GM23248 (cell line): ENCODE results near the gene PSAP. TPM values are rescaled to one million over a fixed set of nuclear protein-coding genes. Genes with fewer than 3 reads are reported as not detected.

Experiments
- DNase-seq: peaks from one replicate; pipeline ENCODE4 v3.0.0-alpha.2; 2015
- H2AFZ ChIP-seq: fragments of 200-600 bp; sonication (generic); 2 replicates; pipeline ENCODE4 v1.6.1; 2016; ENCODE audit warnings: antibody characterized with exemption
- H3F3A ChIP-seq: fragments of 200-600 bp; sonication (generic); 2 replicates; pipeline ENCODE4 v1.6.1; 2016; ENCODE audit warnings: mild to moderate bottlenecking, antibody characterized with exemption, mixed run types; ENCODE audit not compliant: insufficient read depth
- H3K27ac ChIP-seq: fragments of 200-600 bp; sonication (generic); 2 replicates; pipeline ENCODE4 v1.5.1; 2016; ENCODE audit warnings: mild to moderate bottlenecking
- H3K27me3 ChIP-seq: fragments of 200-600 bp; sonication (generic); replicated peaks from 2 replicates; pipeline ENCODE4 v1.6.1; 2016; ENCODE audit warnings: mild to moderate bottlenecking; ENCODE audit not compliant: insufficient read depth
- H3K36me3 ChIP-seq: fragments of 200-600 bp; sonication (generic); 2 replicates; pipeline ENCODE4 v1.6.1; 2016; ENCODE audit warnings: low read depth, mild to moderate bottlenecking
- H3K4me1 ChIP-seq: fragments of 200-600 bp; sonication (generic); 2 replicates; pipeline ENCODE4 v1.6.1; 2016; ENCODE audit warnings: mild to moderate bottlenecking; ENCODE audit not compliant: insufficient read depth
- H3K4me2 ChIP-seq: fragments of 200-600 bp; sonication (generic); one replicate; pipeline ENCODE4 v1.6.1; 2016; ENCODE audit warnings: mild to moderate bottlenecking; ENCODE audit not compliant: unreplicated experiment
- H3K4me3 ChIP-seq: fragments of 200-600 bp; sonication (generic); 2 replicates; pipeline ENCODE4 v1.5.1; 2016; ENCODE audit warnings: mild to moderate bottlenecking
- H3K79me2 ChIP-seq: fragments of 200-600 bp; sonication (generic); 2 replicates; pipeline ENCODE4 v1.6.1; 2016; ENCODE audit warnings: mild to moderate bottlenecking; ENCODE audit not compliant: insufficient read depth
- H3K9ac ChIP-seq: fragments of 200-600 bp; sonication (generic); 2 replicates; pipeline ENCODE4 v1.6.1; 2016; ENCODE audit warnings: mild to moderate bottlenecking
- H3K9me2 ChIP-seq: fragments of 200-600 bp; sonication (generic); 2 replicates; pipeline ENCODE4 v1.6.1; 2016; ENCODE audit warnings: mixed run types, mild to moderate bottlenecking, moderate library complexity; ENCODE audit not compliant: insufficient read depth
- H3K9me3 ChIP-seq: fragments of 200-600 bp; sonication (generic); one replicate; pipeline ENCODE4 v1.6.1; 2017; ENCODE audit warnings: low read depth
- H4K20me1 ChIP-seq: fragments of 200-600 bp; sonication (generic); 2 replicates; pipeline ENCODE4 v1.6.0; 2016; ENCODE audit not compliant: insufficient read depth
- EZH2 ChIP-seq: fragments of 200-600 bp; sonication (generic); IDR thresholded peaks from 2 replicates; pipeline ENCODE4 v1.6.1; 2018; ENCODE audit warnings: antibody characterized with exemption, mild to moderate bottlenecking; ENCODE audit not compliant: insufficient read depth, poor library complexity, severe bottlenecking
- EZH2phosphoT487 ChIP-seq: fragments of 200-600 bp; sonication (generic); IDR thresholded peaks from 2 replicates; pipeline ENCODE4 v1.6.1; 2018; ENCODE audit warnings: antibody characterized with exemption, moderate library complexity, mild to moderate bottlenecking, low read depth; ENCODE audit not compliant: insufficient read depth
- WGBS, 2 experiments: methylation state at CpG; one replicate each; pipeline ENCODE4 v1.1.6; 2015 to 2017; ENCODE audit warnings: low lambda C conversion rate in 2 of 2, low coverage in 1 of 2; ENCODE audit errors: missing lambda C conversion rate in 2 of 2; 5-methylcytosine and 5-hydroxymethylcytosine counted together
- in situ Hi-C: fragments of 300-500 bp; cut with MboI; formaldehyde crosslinking; loops from 2 replicates; pipeline ENCODE4 v1.15.0; 2020
- polyA plus RNA-seq: library from polyadenylated mRNA; unstranded; fragments of >200 nt; fragmentation: Nextera tagmentation; extraction: Ambion mirVana; gene quantifications from 2 replicates; pipeline ENCODE4 v1.2.1, GENCODE V29; 2016
- total RNA-seq: library from RNA; depleted of rRNA; stranded (reverse); fragments of >200 nt; shearing (Covaris generic); gene quantifications from 2 replicates; pipeline ENCODE4 v1.2.3, GENCODE V29; 2014

Gene PSAP
- total and polyA plus RNA-seq, 2 experiments from 2014 or later: 715 to 1,142 TPM

DNA sequence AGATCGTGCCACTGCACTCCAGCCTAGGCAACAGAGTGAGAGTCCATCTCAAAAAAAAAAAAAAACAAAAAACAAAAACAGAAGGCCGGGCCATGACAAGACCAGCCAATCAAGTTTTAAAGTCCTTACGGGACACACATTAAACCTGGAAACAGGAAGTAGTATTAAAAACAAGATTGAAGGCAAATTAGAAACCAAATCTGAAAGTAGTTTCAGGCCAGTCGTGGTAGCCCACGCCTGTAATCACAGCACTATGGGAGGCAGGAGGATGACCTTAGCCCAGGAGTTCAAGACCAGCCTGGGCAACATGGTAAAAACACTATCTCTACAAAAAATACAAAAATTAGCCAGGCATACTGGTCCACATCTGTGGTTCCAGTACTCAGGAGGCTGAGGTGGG is 18.1 kb downstream of the PSAP start:
- Histone ChIP-seq H3K4me1 (peaks cover 32% of the 10 kb centered on the region), H2AFZ (no peak overlapping the region), H3K36me3 (peaks cover 38% of the 10 kb centered on the region), H3K9me2 (no peaks in the 10 kb centered on the region), H3K9ac (no peak overlapping the region), H3K4me2 (no peak overlapping the region), H3K79me2 (peaks cover 91% of the 10 kb centered on the region), H3K27me3 (no peaks in the 10 kb centered on the region), H3F3A (peaks cover 49% of the 10 kb centered on the region), H3K4me3 (no peak overlapping the region), H4K20me1 (peaks cover 10% of the 10 kb centered on the region; the same call in 1 of the 2 replicates), H3K27ac (no peak overlapping the region), H3K9me3 (no peaks in the 10 kb centered on the region)
- in situ Hi-C loops: no loop called here
- no peak for DNase-seq
- TF ChIP-seq EZH2phosphoT487: no peak
- no peak for TF ChIP-seq EZH2
- WGBS, 2 experiments: 86 to 94% methylated on average over 4 to 5 of the region's 5 CpGs

DNA sequence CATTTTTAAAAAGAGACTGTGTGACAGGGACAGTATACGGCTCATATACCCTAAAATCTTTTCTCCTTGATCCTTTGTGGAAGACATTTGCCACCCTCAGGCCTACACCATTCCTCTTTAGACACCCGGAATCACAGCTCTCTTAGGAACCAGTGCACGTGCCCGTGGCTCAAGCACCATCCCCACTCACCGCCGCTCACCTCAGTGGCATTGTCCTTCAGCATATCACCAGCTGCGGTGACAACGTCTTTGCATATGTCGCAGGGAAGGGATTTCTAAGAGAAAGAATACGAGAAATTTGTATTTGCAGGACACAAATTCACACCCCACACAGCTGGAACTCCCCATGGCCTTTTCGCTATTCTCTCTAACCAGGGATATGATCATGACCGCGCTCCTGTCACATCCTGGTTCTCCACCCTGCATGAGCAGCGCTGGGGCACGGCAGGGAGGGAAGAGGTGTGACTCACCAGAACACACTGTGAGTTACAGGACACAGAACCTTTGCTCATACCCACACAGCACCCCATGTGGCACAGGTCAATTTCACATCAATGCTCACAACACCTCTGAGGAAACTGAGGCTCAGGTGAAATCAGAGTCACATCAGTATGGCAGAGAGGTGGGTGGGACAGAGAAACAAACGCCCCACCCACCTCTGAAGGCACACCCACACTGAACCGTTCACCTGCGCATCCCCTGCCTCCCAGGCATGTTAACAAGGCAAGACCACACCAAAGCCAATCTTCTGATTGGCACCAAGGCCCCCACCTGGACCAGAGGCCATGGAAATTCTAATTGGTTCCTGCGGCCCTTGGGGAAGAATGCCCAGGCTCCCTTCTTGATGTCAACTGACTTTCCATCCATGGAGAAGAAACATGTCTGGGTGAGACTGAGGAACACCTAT is 19.2 kb downstream of the PSAP start:
- H3K9me3 ChIP-seq: no peaks in the 10 kb centered on the region
- H3K4me2 ChIP-seq: no peak overlapping the region
- H3K9me2 ChIP-seq: no peaks in the 10 kb centered on the region
- peaks cover 39% of the 10 kb centered on the region for H3F3A ChIP-seq
- in situ Hi-C loops: no loop called here
- no peak overlapping the region for H2AFZ ChIP-seq
- peaks cover 85% of the 10 kb centered on the region for H3K79me2 ChIP-seq
- 87 to 90% methylated on average over 19 of the region's 19 CpGs for WGBS, 2 experiments
- DNase-seq: peak; percentile 58
- H4K20me1 ChIP-seq: peaks cover 10% of the 10 kb centered on the region; the same call in 1 of the 2 replicates
- no peak overlapping the region for H3K9ac ChIP-seq
- H3K27ac ChIP-seq: no peak overlapping the region
- H3K27me3 ChIP-seq: no peaks in the 10 kb centered on the region
- peaks cover 21% of the 10 kb centered on the region for H3K4me1 ChIP-seq
- no peak overlapping the region for H3K4me3 ChIP-seq
- TF ChIP-seq EZH2phosphoT487 (no peak), EZH2 (no peak)
- H3K36me3 ChIP-seq: peaks cover 39% of the 10 kb centered on the region

DNA sequence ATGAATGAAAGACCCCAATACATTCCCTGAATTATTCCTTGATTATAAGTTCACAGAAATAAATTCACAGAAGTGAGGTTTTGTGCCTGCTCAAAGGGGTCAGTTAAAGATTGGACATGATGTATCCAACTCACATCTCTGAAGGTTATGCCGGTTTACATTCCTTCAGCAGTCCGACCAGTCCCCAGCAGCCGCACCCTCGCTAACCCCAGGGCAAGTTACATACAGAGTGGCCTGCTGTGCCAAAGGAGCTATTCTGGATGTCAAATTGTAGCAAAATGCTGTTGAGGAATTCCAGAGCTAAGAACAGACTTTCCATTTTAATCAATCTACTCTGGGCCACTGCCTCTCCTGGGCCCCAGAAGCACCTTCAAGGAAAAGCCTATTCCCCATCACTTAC is 20.3 kb downstream of the PSAP start:
- H3K4me1 ChIP-seq: peaks cover 11% of the 10 kb centered on the region
- H3K27ac ChIP-seq: no peak overlapping the region
- peaks cover 9% of the 10 kb centered on the region; the same call in 1 of the 2 replicates for H4K20me1 ChIP-seq
- H3K4me2 ChIP-seq: no peak overlapping the region
- no peaks in the 10 kb centered on the region for H3K9me3 ChIP-seq
- WGBS, 2 experiments: 82% methylated on average over 4 of the region's 4 CpGs
- H3K79me2 ChIP-seq: peaks cover 77% of the 10 kb centered on the region
- peaks cover 48% of the 10 kb centered on the region for H3K36me3 ChIP-seq
- no peak for DNase-seq
- in situ Hi-C loops: no loop called here
- H3K4me3 ChIP-seq: no peak overlapping the region
- H2AFZ ChIP-seq: no peak overlapping the region
- H3F3A ChIP-seq: peaks cover 31% of the 10 kb centered on the region
- H3K9ac ChIP-seq: no peak overlapping the region
- no peaks in the 10 kb centered on the region for H3K27me3 ChIP-seq
- TF ChIP-seq EZH2phosphoT487 (no peak), EZH2 (no peak)
- no peaks in the 10 kb centered on the region for H3K9me2 ChIP-seq

- WGBS, 2 experiments: 76 to 80% methylated on average over 5 of the region's 5 CpGs
- H3K4me2 ChIP-seq: no peak overlapping the region
Observed at GRCh38 chr10:71829896-71830295, 21.2 kb downstream of the PSAP start.

More at GRCh38 chr10:71829896-71830295, 21.2 kb downstream of the PSAP start:
- Histone ChIP-seq H3F3A (peaks cover 25% of the 10 kb centered on the region), H2AFZ (no peak overlapping the region), H3K27ac (no peak overlapping the region), H4K20me1 (0 out of 2 replicates have a peak, but pooled peaks cover 3% of the 10 kb centered on the region), H3K9me2 (no peaks in the 10 kb centered on the region), H3K27me3 (no peaks in the 10 kb centered on the region), H3K4me3 (no peak overlapping the region), H3K4me1 (0 out of 2 replicates have a peak, but pooled peaks cover 4% of the 10 kb centered on the region), H3K9ac (no peak overlapping the region), H3K79me2 (peaks cover 69% of the 10 kb centered on the region), H3K36me3 (peaks cover 55% of the 10 kb centered on the region), H3K9me3 (no peaks in the 10 kb centered on the region)
- no peak for DNase-seq
- no peak for TF ChIP-seq EZH2
- no peak for TF ChIP-seq EZH2phosphoT487
- in situ Hi-C loops: no loop called here
